WTC11 (cell line): ENCODE results near the gene KCNC4. TPM values are rescaled to one million over a fixed set of nuclear protein-coding genes. Genes with fewer than 3 reads are reported as not detected.

ENCODE experiments used
- ATAC-seq: fragments of 200-7000 bp; cut with Tn5 transposase; 2 replicates; pipeline ENCODE4 v1.10.0; 2021; ENCODE audit warnings: mild to moderate bottlenecking, moderate library complexity
- CTCF ChIA-PET: fragments of 300-600 bp; sonication (Branson Sonifier 250); formaldehyde crosslinking; loops from one replicate; lab custom pipeline; 2021; ENCODE audit warnings: antibody characterized with exemption; lab: Charles Lee
- POLR2A ChIA-PET: fragments of 350-600 bp; sonication (Branson Sonifier 250); formaldehyde crosslinking; loops from one replicate; lab custom pipeline; 2021; ENCODE audit warnings: antibody characterized with exemption; lab: Charles Lee
- DNase-seq: peaks from one replicate; pipeline ENCODE4 v3.0.0; 2021; ENCODE audit warnings: low spot score
- H3K27ac Mint-ChIP-seq: 2 replicates; pipeline ENCODE4 v1.8.0; 2021; ENCODE audit warnings: mixed read lengths
- H3K27me3 Mint-ChIP-seq: 2 replicates; pipeline ENCODE4 v1.8.0; 2021; ENCODE audit warnings: low read depth, mild to moderate bottlenecking, moderate library complexity, mixed read lengths
- H3K36me3 Mint-ChIP-seq: 2 replicates; pipeline ENCODE4 v1.8.0; 2021; ENCODE audit warnings: mixed read lengths
- H3K4me1 Mint-ChIP-seq: 2 replicates; pipeline ENCODE4 v1.8.0; 2022; ENCODE audit warnings: mixed read lengths
- H3K4me3 Mint-ChIP-seq: 2 replicates; pipeline ENCODE4 v1.8.0; 2021; ENCODE audit warnings: mild to moderate bottlenecking, moderate library complexity, mixed read lengths
- H3K9me3 Mint-ChIP-seq: 2 replicates; pipeline ENCODE4 v1.8.0; 2021; ENCODE audit warnings: mixed read lengths
- CBFB ChIP-seq: sonication (generic); formaldehyde crosslinking; IDR thresholded peaks from 2 replicates; pipeline ENCODE4 v1.8.1; 2022; ENCODE audit warnings: mild to moderate bottlenecking, low read depth, missing genetic modification reagents
- ETV6 ChIP-seq: sonication (generic); formaldehyde crosslinking; IDR thresholded peaks from 2 replicates; pipeline ENCODE4 v1.8.1; 2022; ENCODE audit warnings: mild to moderate bottlenecking, missing genetic modification reagents
- GRHL2 ChIP-seq: fragments of 250-450 bp; sonication (Bioruptor Pico); IDR thresholded peaks from 2 replicates; pipeline ENCODE4 v1.8.0; 2022; ENCODE audit warnings: mild to moderate bottlenecking, moderate library complexity; ENCODE audit not compliant: insufficient replicate concordance, severe bottlenecking
- JAZF1 ChIP-seq: fragments of 250-450 bp; sonication (Bioruptor Pico); IDR thresholded peaks from 2 replicates; pipeline ENCODE4 v1.9.0; 2021; ENCODE audit warnings: moderate library complexity, mild to moderate bottlenecking, inconsistent platforms
- MXD4 ChIP-seq: fragments of 250-450 bp; sonication (Bioruptor Pico); IDR thresholded peaks from 2 replicates; pipeline ENCODE4 v1.8.0; 2021; ENCODE audit warnings: mild to moderate bottlenecking, moderate library complexity, borderline replicate concordance
- OVOL2 ChIP-seq: fragments of 250-450 bp; sonication (Bioruptor Pico); IDR thresholded peaks from 2 replicates; pipeline ENCODE4 v1.9.0; 2021; ENCODE audit warnings: mild to moderate bottlenecking, borderline replicate concordance
- SMAD4 ChIP-seq: sonication (generic); formaldehyde crosslinking; IDR thresholded peaks from 2 replicates; pipeline ENCODE4 v1.8.0; 2022; ENCODE audit warnings: mild to moderate bottlenecking, missing genetic modification reagents
- SOX15 ChIP-seq: fragments of 250-450 bp; sonication (Bioruptor Pico); IDR thresholded peaks from 2 replicates; pipeline ENCODE4 v1.9.0; 2021; ENCODE audit warnings: mild to moderate bottlenecking
- TCF7 ChIP-seq: sonication (generic); formaldehyde crosslinking; IDR thresholded peaks from 2 replicates; pipeline ENCODE4 v1.8.0; 2022; ENCODE audit warnings: mild to moderate bottlenecking, low read depth, missing genetic modification reagents, moderate library complexity
- ZNF232 ChIP-seq: sonication (generic); formaldehyde crosslinking; IDR thresholded peaks from 2 replicates; pipeline ENCODE4 v1.8.0; 2022; ENCODE audit warnings: mild to moderate bottlenecking, missing genetic modification reagents
- ZNF423 ChIP-seq: fragments of 250-450 bp; sonication (Bioruptor Pico); IDR thresholded peaks from 2 replicates; pipeline ENCODE4 v2.1.2; 2022; ENCODE audit warnings: mild to moderate bottlenecking, moderate library complexity
- total RNA-seq: library from RNA; stranded (reverse); gene quantifications from 3 replicates; pipeline ENCODE4 v1.2.3, GENCODE V29; 2021
- TF ChIP-seq, protein P1 (sequence below): fragments of 250-450 bp; sonication (Bioruptor Pico); IDR thresholded peaks from 2 replicates; pipeline ENCODE4 v2.1.2; 2022; ENCODE audit warnings: mild to moderate bottlenecking, moderate library complexity
- TF ChIP-seq, protein P2 (sequence below): sonication (generic); formaldehyde crosslinking; conservative IDR thresholded peaks from 2 replicates; pipeline ENCODE4 v1.8.1; 2022; ENCODE audit warnings: mild to moderate bottlenecking, missing genetic modification reagents
- TF ChIP-seq, protein P3 (sequence below): sonication (generic); formaldehyde crosslinking; IDR thresholded peaks from 2 replicates; pipeline ENCODE4 v1.8.1; 2023; ENCODE audit warnings: mild to moderate bottlenecking, missing genetic modification reagents
- TF ChIP-seq, protein P4 (sequence below): sonication (generic); formaldehyde crosslinking; IDR thresholded peaks from 2 replicates; pipeline ENCODE4 v1.8.0; 2023; ENCODE audit warnings: missing genetic modification reagents
- TF ChIP-seq, protein P5 (sequence below): sonication (generic); formaldehyde crosslinking; IDR thresholded peaks from 2 replicates; pipeline ENCODE4 v1.8.1; 2022; ENCODE audit warnings: missing genetic modification reagents, borderline replicate concordance
- TF ChIP-seq, protein P6 (sequence below): fragments of 250-450 bp; sonication (Bioruptor Pico); conservative IDR thresholded peaks from 2 replicates; pipeline ENCODE4 v1.9.0; 2021; ENCODE audit warnings: mild to moderate bottlenecking
- TF ChIP-seq, protein P7 (sequence below): sonication (generic); formaldehyde crosslinking; IDR thresholded peaks from 2 replicates; pipeline ENCODE4 v1.8.1; 2022; ENCODE audit warnings: low read depth, mild to moderate bottlenecking, moderate library complexity, missing genetic modification reagents, borderline replicate concordance

KCNC4 gene
- total RNA-seq, 1 experiment from 2014 or later, result 19.9 TPM

DNA sequence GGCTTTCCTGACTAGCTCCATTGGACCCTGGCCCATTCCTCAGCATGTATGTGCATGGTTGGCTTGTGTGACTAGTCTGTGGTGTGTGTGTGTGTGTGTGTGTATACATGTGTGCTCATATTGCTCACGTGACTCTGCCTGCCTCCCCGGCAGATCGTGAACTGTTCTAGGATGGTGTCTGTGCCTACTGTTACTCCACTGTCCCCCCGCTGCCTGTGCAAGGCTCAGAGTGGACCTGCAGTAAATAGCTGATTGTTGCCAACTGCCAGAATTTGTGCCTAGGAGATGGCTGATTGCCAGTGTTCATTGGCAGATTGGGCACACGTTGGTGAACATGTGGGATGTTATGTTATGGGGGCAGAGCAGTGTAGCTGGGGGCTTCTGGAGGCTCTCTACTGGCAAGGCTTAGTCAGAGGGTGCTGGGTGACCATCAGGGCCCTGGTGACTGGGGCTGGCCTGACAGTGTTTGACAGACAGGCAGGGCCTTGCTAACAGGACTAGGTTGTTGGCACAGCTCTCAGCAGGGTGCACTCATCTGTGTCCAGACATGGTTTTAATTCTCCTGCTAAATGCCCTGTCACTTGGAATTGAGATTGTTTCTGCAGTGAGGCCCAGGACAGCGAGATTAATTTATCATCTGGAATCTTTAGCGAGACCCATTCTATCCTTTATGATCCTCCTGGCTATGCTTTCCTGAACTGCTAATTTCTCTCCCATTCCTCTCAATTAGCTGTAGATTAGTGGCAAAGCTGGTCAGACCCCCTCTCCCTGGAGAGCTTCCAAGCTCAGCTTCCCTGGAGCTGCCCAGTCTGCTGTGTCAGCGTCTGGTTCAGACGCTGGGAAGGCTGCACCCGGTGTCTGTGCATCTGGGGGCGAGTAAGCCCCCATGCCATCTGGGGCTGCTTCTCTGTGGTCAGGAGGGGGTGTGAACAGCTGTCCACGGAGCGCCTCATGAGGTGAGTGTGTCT, 39.1 kb upstream of the KCNC4 start (continued):
- TF ChIP-seq, protein P1, sequence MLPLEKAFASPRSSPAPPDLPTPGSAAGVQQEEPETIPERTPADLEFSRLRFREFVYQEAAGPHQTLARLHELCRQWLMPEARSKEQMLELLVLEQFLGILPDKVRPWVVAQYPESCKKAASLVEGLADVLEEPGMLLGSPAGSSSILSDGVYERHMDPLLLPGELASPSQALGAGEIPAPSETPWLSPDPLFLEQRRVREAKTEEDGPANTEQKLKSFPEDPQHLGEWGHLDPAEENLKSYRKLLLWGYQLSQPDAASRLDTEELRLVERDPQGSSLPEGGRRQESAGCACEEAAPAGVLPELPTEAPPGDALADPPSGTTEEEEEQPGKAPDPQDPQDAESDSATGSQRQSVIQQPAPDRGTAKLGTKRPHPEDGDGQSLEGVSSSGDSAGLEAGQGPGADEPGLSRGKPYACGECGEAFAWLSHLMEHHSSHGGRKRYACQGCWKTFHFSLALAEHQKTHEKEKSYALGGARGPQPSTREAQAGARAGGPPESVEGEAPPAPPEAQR (CRISPR knock-in tag), result no peak
- no peak for TF ChIP-seq OVOL2 (CRISPR knock-in tag)
- no peak for TF ChIP-seq MXD4
- TF ChIP-seq, protein P2, sequence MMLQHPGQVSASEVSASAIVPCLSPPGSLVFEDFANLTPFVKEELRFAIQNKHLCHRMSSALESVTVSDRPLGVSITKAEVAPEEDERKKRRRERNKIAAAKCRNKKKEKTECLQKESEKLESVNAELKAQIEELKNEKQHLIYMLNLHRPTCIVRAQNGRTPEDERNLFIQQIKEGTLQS, result no peak
- TF ChIP-seq, all 79 proteins: peak for 0

DNA sequence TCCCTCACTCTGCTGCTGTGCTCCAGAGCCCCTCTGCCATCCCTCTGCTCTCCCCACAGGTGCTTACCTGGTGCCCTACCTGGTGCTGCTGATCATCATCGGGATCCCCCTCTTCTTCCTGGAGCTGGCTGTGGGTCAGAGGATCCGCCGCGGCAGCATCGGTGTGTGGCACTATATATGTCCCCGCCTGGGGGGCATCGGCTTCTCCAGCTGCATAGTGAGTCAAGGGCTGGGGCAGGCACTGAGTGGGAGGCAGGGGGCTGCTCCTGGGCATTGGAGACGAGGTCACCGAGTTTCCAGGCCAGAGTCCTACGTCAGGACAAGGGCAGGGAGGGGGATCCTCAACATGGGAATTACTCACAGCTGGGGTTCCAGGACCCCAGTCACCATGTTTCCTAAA, 38.1 kb upstream of the KCNC4 start:
- no peak overlapping the region for H3K4me3 Mint-ChIP-seq
- TF ChIP-seq ZNF423 (CRISPR knock-in tag), result no peak
- TF ChIP-seq, protein P3, sequence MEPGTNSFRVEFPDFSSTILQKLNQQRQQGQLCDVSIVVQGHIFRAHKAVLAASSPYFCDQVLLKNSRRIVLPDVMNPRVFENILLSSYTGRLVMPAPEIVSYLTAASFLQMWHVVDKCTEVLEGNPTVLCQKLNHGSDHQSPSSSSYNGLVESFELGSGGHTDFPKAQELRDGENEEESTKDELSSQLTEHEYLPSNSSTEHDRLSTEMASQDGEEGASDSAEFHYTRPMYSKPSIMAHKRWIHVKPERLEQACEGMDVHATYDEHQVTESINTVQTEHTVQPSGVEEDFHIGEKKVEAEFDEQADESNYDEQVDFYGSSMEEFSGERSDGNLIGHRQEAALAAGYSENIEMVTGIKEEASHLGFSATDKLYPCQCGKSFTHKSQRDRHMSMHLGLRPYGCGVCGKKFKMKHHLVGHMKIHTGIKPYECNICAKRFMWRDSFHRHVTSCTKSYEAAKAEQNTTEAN, result no peak
- TF ChIP-seq SOX15 (CRISPR knock-in tag), result no peak
- TF ChIP-seq, protein P4, sequence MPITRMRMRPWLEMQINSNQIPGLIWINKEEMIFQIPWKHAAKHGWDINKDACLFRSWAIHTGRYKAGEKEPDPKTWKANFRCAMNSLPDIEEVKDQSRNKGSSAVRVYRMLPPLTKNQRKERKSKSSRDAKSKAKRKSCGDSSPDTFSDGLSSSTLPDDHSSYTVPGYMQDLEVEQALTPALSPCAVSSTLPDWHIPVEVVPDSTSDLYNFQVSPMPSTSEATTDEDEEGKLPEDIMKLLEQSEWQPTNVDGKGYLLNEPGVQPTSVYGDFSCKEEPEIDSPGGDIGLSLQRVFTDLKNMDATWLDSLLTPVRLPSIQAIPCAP (CRISPR knock-in tag), result no peak
- TF ChIP-seq MXD4, result no peak
- no peak for TF ChIP-seq ETV6
- TF ChIP-seq ZNF232 (CRISPR knock-in tag), result no peak
- no peak for TF ChIP-seq SMAD4 (CRISPR knock-in tag)
- TF ChIP-seq CBFB (CRISPR knock-in tag), result no peak
- TF ChIP-seq, protein P5, sequence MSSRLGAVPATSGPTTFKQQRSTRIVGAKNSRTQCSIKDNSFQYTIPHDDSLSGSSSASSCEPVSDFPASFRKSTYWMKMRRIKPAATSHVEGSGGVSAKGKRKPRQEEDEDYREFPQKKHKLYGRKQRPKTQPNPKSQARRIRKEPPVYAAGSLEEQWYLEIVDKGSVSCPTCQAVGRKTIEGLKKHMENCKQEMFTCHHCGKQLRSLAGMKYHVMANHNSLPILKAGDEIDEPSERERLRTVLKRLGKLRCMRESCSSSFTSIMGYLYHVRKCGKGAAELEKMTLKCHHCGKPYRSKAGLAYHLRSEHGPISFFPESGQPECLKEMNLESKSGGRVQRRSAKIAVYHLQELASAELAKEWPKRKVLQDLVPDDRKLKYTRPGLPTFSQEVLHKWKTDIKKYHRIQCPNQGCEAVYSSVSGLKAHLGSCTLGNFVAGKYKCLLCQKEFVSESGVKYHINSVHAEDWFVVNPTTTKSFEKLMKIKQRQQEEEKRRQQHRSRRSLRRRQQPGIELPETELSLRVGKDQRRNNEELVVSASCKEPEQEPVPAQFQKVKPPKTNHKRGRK (CRISPR knock-in tag), result no peak
- no peak for TF ChIP-seq GRHL2 (CRISPR knock-in tag)
- no peak for TF ChIP-seq TCF7 (CRISPR knock-in tag)
- TF ChIP-seq, protein P6, sequence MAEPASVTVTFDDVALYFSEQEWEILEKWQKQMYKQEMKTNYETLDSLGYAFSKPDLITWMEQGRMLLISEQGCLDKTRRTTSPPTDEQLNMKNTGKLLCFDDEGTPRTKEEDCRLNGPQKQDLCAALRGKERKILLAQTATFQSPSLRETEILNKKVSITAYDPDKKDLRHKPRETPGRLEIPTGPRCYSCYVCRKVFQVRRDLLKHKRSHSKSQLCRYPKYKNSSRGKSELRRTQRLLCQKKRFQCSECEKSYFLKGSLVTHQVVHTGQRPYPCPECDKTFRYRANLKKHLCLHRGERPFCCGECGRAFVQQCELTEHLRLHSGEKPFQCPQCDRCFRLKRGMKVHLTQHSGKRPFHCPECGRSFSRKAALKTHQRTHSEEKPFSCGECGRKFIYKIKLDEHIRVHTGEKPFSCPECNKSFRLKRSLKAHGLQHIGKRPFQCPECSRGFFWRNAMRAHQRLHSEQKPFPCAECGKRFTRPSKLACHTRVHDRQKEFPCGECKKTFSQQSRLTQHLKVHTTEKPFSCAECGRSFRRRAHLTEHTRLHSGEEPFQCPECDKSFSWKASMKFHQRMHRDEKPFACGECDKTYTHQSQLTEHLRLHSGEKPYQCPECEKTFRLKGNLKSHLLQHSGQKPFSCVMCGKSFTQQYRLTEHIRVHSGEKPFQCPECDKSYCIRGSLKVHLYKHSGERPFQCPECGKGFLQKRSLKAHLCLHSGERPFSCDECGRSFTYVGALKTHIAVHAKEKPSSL (CRISPR knock-in tag), result no peak
- TF ChIP-seq, protein P7, sequence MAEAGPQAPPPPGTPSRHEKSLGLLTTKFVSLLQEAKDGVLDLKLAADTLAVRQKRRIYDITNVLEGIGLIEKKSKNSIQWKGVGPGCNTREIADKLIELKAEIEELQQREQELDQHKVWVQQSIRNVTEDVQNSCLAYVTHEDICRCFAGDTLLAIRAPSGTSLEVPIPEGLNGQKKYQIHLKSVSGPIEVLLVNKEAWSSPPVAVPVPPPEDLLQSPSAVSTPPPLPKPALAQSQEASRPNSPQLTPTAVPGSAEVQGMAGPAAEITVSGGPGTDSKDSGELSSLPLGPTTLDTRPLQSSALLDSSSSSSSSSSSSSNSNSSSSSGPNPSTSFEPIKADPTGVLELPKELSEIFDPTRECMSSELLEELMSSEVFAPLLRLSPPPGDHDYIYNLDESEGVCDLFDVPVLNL (CRISPR knock-in tag), result no peak
- TF ChIP-seq JAZF1 (CRISPR knock-in tag), result no peak
- TF ChIP-seq, all 79 proteins: peak for 0

More for the DNA sequence above, 38.1 kb upstream of the KCNC4 start:
- Mint-ChIP-seq H3K27me3 (no peaks in the 10 kb centered on the region; the same call in 1 of the 2 replicates), H3K9me3 (no peaks in the 10 kb centered on the region), H3K4me1 (peaks cover 10% of the 10 kb centered on the region), H3K36me3 (no peaks in the 10 kb centered on the region), H3K27ac (no peak overlapping the region)
- CTCF ChIA-PET, result interaction anchor here (0.7 to 6.6 kb wide), 6 partner anchors 21 to 288 kb away, joined by 3 to 36 read pairs (median 6); partner anchors contain the start of gene SLC6A17
- POLR2A ChIA-PET, result no interaction called here
- DNase-seq, result no peak
- ATAC-seq, result no peak
